Rectal smooth muscle tissue (tissue), 1 donor: ENCODE measurements around the gene PGBD5.

Source experiments
- H3K27ac ChIP-seq: one replicate; pipeline ENCODE4 v1.7.0; 2013; ENCODE audit warnings: low read depth, low read length, inconsistent platforms
- H3K27me3 ChIP-seq: one replicate; pipeline ENCODE4 v1.7.0; 2013; ENCODE audit warnings: low read length; ENCODE audit not compliant: control insufficient read depth, insufficient read depth
- H3K36me3 ChIP-seq: one replicate; pipeline ENCODE4 v1.7.0; 2013; ENCODE audit warnings: low read length; ENCODE audit not compliant: control insufficient read depth, insufficient read depth
- H3K4me1 ChIP-seq: one replicate; pipeline ENCODE4 v1.7.0; 2013; ENCODE audit warnings: low read length; ENCODE audit not compliant: control insufficient read depth, insufficient read depth
- H3K4me3 ChIP-seq: one replicate; pipeline ENCODE4 v1.7.0; 2013; ENCODE audit warnings: low read length
- H3K9ac ChIP-seq: one replicate; pipeline ENCODE4 v1.7.0; 2013; ENCODE audit warnings: low read length

The PGBD5 gene

DNA sequence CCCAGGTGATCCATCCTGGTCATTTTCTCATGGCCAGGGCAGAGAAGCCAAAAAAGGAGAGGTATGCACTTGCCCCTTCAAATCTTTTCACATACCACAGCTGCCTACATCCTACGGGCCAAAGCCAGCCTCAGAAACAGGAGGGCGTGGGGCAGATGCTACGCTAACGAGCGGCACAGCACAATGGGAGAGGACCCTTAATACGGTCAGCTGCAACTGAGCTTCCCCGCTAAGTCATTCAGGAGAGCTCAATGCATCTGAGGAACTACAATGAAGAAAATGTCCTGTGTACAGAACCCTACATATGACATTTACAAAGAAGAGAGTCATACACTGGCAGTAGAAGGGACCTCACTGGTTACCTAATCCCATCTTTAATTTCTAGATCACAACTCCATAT is 78.2 kb downstream of the PGBD5 start:
- H3K27me3 ChIP-seq: no peaks in the 10 kb centered on the region
- no peak overlapping the region for H3K27ac ChIP-seq
- no peak overlapping the region for H3K9ac ChIP-seq
- no peaks in the 10 kb centered on the region for H3K4me1 ChIP-seq
- H3K36me3 ChIP-seq: no peaks in the 10 kb centered on the region
- no peak overlapping the region for H3K4me3 ChIP-seq

- H3K9ac ChIP-seq: no peak overlapping the region
Measured at GRCh38 chr1:230345139-230345885, 80.8 kb downstream of the PGBD5 start.

GRCh38 chr1:230342699-230343098 is 83.4 kb downstream of the PGBD5 start:
- H3K36me3 ChIP-seq: no peaks in the 10 kb centered on the region
- no peaks in the 10 kb centered on the region for H3K4me1 ChIP-seq
- no peak overlapping the region for H3K4me3 ChIP-seq
- no peak overlapping the region for H3K9ac ChIP-seq
- H3K27me3 ChIP-seq: no peaks in the 10 kb centered on the region
- no peak overlapping the region for H3K27ac ChIP-seq

More at GRCh38 chr1:230345139-230345885, 80.8 kb downstream of the PGBD5 start:
- Histone ChIP-seq H3K4me3 (no peak overlapping the region), H3K36me3 (no peaks in the 10 kb centered on the region), H3K27me3 (no peaks in the 10 kb centered on the region), H3K27ac (no peak overlapping the region), H3K4me1 (no peaks in the 10 kb centered on the region)

DNA sequence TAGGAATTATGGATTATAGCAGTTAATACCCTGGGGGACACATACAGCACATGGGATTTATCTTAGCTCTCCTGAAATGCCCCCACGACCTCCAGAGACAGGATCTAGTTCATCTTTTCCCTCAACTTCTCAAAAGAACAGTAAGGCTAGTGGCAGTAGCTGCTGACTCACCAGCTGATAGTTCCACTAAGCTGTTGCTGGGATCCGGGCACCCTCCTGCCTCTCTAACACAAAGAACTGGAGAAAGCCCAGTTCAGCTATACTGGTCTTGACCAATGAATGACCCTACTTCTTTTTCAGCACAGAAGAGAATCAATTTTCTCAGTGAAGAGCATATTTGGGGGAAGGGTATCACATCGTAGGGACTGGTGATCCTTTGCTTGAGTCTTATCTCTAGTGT is 84.1 kb downstream of the PGBD5 start:
- Histone ChIP-seq H3K9ac (no peak overlapping the region), H3K27ac (no peak overlapping the region), H3K4me1 (no peaks in the 10 kb centered on the region), H3K27me3 (no peaks in the 10 kb centered on the region), H3K36me3 (no peaks in the 10 kb centered on the region), H3K4me3 (no peak overlapping the region)

- Histone ChIP-seq H3K27me3 (no peaks in the 10 kb centered on the region), H3K4me3 (no peak overlapping the region), H3K36me3 (no peaks in the 10 kb centered on the region), H3K9ac (no peak overlapping the region), H3K27ac (no peak overlapping the region), H3K4me1 (no peaks in the 10 kb centered on the region)
Measured at GRCh38 chr1:230341162-230341546, 85.0 kb downstream of the PGBD5 start.

- no peak overlapping the region for H3K4me3 ChIP-seq
- H3K27ac ChIP-seq: no peak overlapping the region
- H3K9ac ChIP-seq: no peak overlapping the region
- H3K36me3 ChIP-seq: no peaks in the 10 kb centered on the region
- H3K27me3 ChIP-seq: no peaks in the 10 kb centered on the region
- no peaks in the 10 kb centered on the region for H3K4me1 ChIP-seq
Measured at GRCh38 chr1:230340526-230341161, 85.5 kb downstream of the PGBD5 start.

- Histone ChIP-seq H3K27me3 (no peaks in the 10 kb centered on the region), H3K4me1 (no peaks in the 10 kb centered on the region)
Measured at GRCh38 chr1:230339033-230339432, 87.1 kb downstream of the PGBD5 start.

GRCh38 chr1:230337266-230337665 is 88.9 kb downstream of the PGBD5 start:
- Histone ChIP-seq H3K27ac (no peak overlapping the region), H3K4me1 (no peaks in the 10 kb centered on the region), H3K36me3 (no peaks in the 10 kb centered on the region), H3K9ac (no peak overlapping the region), H3K4me3 (no peak overlapping the region), H3K27me3 (no peaks in the 10 kb centered on the region)

More at GRCh38 chr1:230339033-230339432, 87.1 kb downstream of the PGBD5 start:
- H3K36me3 ChIP-seq: no peaks in the 10 kb centered on the region
- H3K9ac ChIP-seq: no peak overlapping the region
- H3K27ac ChIP-seq: no peak overlapping the region
- no peak overlapping the region for H3K4me3 ChIP-seq

DNA sequence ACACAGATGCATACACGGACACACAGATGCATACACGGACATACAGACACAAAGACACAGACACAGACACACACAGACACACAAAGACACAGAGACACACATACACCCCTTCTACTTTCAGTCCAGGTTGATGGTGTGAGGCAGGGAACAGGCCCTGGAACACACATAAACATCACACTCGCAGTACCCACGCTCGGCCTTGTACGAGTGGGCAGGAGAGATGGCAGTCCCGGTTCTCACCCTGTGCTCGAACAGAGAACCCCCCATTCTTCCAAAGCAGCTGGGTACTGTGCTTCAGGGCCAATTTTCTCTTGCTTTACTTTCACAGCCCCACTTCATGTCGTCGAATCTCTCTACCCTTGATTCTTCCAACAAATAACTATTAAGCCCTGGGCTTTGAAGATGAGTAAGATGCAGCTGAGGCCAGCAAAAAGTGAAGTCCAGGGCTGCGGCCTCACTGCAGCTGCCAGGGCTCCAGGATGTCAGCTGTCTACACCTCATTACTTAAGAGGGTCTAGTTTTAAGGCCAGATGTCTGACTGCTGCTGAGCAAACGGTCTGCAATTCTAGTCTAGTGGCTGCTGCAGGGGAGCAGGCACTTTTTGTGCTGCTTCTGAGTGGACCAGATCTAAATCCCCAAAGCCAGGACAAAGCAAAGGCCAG is 90.1 kb downstream of the PGBD5 start:
- Histone ChIP-seq H3K27me3 (no peaks in the 10 kb centered on the region), H3K9ac (no peak overlapping the region), H3K4me3 (no peak overlapping the region), H3K27ac (no peak overlapping the region), H3K36me3 (no peaks in the 10 kb centered on the region), H3K4me1 (no peaks in the 10 kb centered on the region)

DNA sequence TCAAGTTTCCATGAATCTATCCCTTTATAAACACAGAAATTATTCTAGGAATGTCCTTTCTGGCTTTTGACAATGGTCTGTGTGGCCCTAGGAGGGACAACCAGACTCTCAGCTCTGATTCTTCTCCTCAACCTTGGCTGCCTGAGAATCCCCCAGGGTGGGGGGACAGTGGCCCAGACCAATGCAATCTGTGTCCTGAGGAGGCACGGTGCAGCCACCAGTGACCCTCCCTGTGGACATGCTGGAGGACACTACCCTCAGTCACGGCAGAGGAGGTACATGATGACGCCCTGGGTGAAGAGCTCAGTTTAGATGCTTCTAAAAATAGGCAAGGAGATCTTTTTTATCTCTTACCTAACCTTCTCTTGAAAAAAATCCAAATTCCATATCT is 91.7 kb downstream of the PGBD5 start:
- H3K4me1 ChIP-seq: no peaks in the 10 kb centered on the region
- no peak overlapping the region for H3K4me3 ChIP-seq
- no peaks in the 10 kb centered on the region for H3K36me3 ChIP-seq
- no peaks in the 10 kb centered on the region for H3K27me3 ChIP-seq
- H3K9ac ChIP-seq: no peak overlapping the region
- no peak overlapping the region for H3K27ac ChIP-seq

- H3K36me3 ChIP-seq: no peaks in the 10 kb centered on the region
Measured at GRCh38 chr1:230333590-230334446, 92.3 kb downstream of the PGBD5 start.

GRCh38 chr1:230332575-230333066 is 93.5 kb downstream of the PGBD5 start:
- H3K9ac ChIP-seq: no peak overlapping the region
- H3K4me1 ChIP-seq: no peaks in the 10 kb centered on the region
- H3K36me3 ChIP-seq: no peaks in the 10 kb centered on the region
- no peaks in the 10 kb centered on the region for H3K27me3 ChIP-seq
- H3K4me3 ChIP-seq: no peak overlapping the region
- H3K27ac ChIP-seq: no peak overlapping the region

More at GRCh38 chr1:230333590-230334446, 92.3 kb downstream of the PGBD5 start:
- no peaks in the 10 kb centered on the region for H3K27me3 ChIP-seq
- no peak overlapping the region for H3K27ac ChIP-seq
- H3K9ac ChIP-seq: no peak overlapping the region
- no peak overlapping the region for H3K4me3 ChIP-seq
- no peaks in the 10 kb centered on the region for H3K4me1 ChIP-seq
